H9 (cell line): Measurements from ENCODE around the gene ZNF423. TPM values are rescaled to one million over a fixed set of nuclear protein-coding genes. Genes with fewer than 3 reads are reported as not detected.

Experiments
- DNase-seq: peaks from one replicate; pipeline ENCODE4 v3.0.0-alpha.2; 2017
- H2AFZ ChIP-seq: one replicate; pipeline ENCODE4 v1.6.1; 2013; ENCODE audit warnings: mild to moderate bottlenecking, low read length, control low read depth, moderate library complexity
- H2AK5ac ChIP-seq: 2 replicates; pipeline ENCODE4 v1.6.1; 2013; ENCODE audit warnings: low read length, control low read depth, mixed read lengths; ENCODE audit not compliant: insufficient read length
- H2BK120ac ChIP-seq: one replicate; pipeline ENCODE4 v1.6.1; 2013; ENCODE audit warnings: low read depth, mild to moderate bottlenecking, low read length, control low read depth, inconsistent platforms; ENCODE audit not compliant: poor library complexity, severe bottlenecking
- H2BK12ac ChIP-seq: 2 replicates; pipeline ENCODE4 v1.6.1; 2013; ENCODE audit warnings: low read length, control low read depth, mixed read lengths, low read depth; ENCODE audit not compliant: insufficient read length
- H2BK15ac ChIP-seq: 2 replicates; pipeline ENCODE4 v1.6.1; 2013; ENCODE audit warnings: low read depth, low read length, control low read depth
- H2BK20ac ChIP-seq: one replicate; pipeline ENCODE4 v1.6.1; 2013; ENCODE audit warnings: low read depth, mild to moderate bottlenecking, low read length, control low read depth, inconsistent platforms; ENCODE audit not compliant: poor library complexity, severe bottlenecking
- H2BK5ac ChIP-seq: 2 replicates; pipeline ENCODE4 v1.6.1; 2013; ENCODE audit warnings: low read length, control low read depth, mixed read lengths; ENCODE audit not compliant: insufficient read length
- H3K14ac ChIP-seq: 2 replicates; pipeline ENCODE4 v1.6.1; 2013; ENCODE audit warnings: low read length, control low read depth; ENCODE audit not compliant: insufficient read depth
- H3K18ac ChIP-seq: 2 replicates; pipeline ENCODE4 v1.6.1; 2013; ENCODE audit warnings: low read depth, mild to moderate bottlenecking, mixed read lengths, low read length, control low read depth; ENCODE audit not compliant: insufficient read length
- H3K23ac ChIP-seq: 2 replicates; pipeline ENCODE4 v1.6.1; 2013; ENCODE audit warnings: low read length, control low read depth, mixed read lengths, low read depth; ENCODE audit not compliant: insufficient read length
- H3K23me2 ChIP-seq: 2 replicates; pipeline ENCODE4 v1.6.1; 2013; ENCODE audit warnings: low read depth, mild to moderate bottlenecking, mixed read lengths, low read length, control low read depth; ENCODE audit not compliant: insufficient read length, poor library complexity, severe bottlenecking
- H3K27ac ChIP-seq: 2 replicates; pipeline ENCODE4 v1.5.1; 2013; ENCODE audit warnings: low read length, control low read depth, mixed read lengths, low read depth; ENCODE audit not compliant: insufficient read length
- H3K27me3 ChIP-seq: 2 replicates; pipeline ENCODE4 v1.6.1; 2013; ENCODE audit warnings: low read length, control low read depth, inconsistent platforms; ENCODE audit not compliant: insufficient read depth
- H3K4ac ChIP-seq: 2 replicates; pipeline ENCODE4 v1.6.1; 2013; ENCODE audit warnings: low read depth, mild to moderate bottlenecking, control low read depth, inconsistent platforms, low read length, moderate library complexity
- H3K4me1 ChIP-seq: 2 replicates; pipeline ENCODE4 v1.6.1; 2013; ENCODE audit warnings: low read length, control low read depth, inconsistent platforms; ENCODE audit not compliant: insufficient read depth
- H3K4me2 ChIP-seq: 2 replicates; pipeline ENCODE4 v1.6.1; 2013; ENCODE audit warnings: low read length, control low read depth, mixed read lengths; ENCODE audit not compliant: insufficient read length, insufficient read depth
- H3K56ac ChIP-seq: 2 replicates; pipeline ENCODE4 v1.6.1; 2013; ENCODE audit warnings: low read depth, mild to moderate bottlenecking, mixed read lengths, low read length, control low read depth; ENCODE audit not compliant: insufficient read length
- H3K79me1 ChIP-seq: 2 replicates; pipeline ENCODE4 v1.6.1; 2013; ENCODE audit warnings: low read depth, mild to moderate bottlenecking, moderate library complexity, low read length, control low read depth, inconsistent platforms; ENCODE audit not compliant: insufficient read depth, poor library complexity, severe bottlenecking
- H3K79me2 ChIP-seq: 2 replicates; pipeline ENCODE4 v1.6.1; 2013; ENCODE audit warnings: low read length, control low read depth, inconsistent platforms; ENCODE audit not compliant: insufficient read depth
- H3K9ac ChIP-seq: 2 replicates; pipeline ENCODE4 v1.6.1; 2013; ENCODE audit warnings: low read length, control low read depth, mixed read lengths; ENCODE audit not compliant: insufficient read length; ENCODE audit errors: extremely low read depth
- H3K9me3 ChIP-seq: one replicate; pipeline ENCODE4 v1.6.1; 2013; ENCODE audit warnings: low read depth, low read length, inconsistent platforms; ENCODE audit not compliant: control insufficient read depth
- H3T11ph ChIP-seq: one replicate; pipeline ENCODE4 v1.6.1; 2013; ENCODE audit warnings: mild to moderate bottlenecking, low read length, control low read depth, inconsistent platforms
- H4K20me1 ChIP-seq: one replicate; pipeline ENCODE4 v1.6.1; 2013; ENCODE audit not compliant: control insufficient read depth, insufficient read length, insufficient read depth
- H4K5ac ChIP-seq: 2 replicates; pipeline ENCODE4 v1.6.1; 2013; ENCODE audit warnings: low read depth, mild to moderate bottlenecking, mixed read lengths, low read length, control low read depth; ENCODE audit not compliant: insufficient read length
- H4K8ac ChIP-seq: replicated peaks from 2 replicates; pipeline ENCODE4 v1.6.1; 2013; ENCODE audit warnings: low read length, control low read depth, mixed read lengths, low read depth; ENCODE audit not compliant: insufficient read length
- H4K91ac ChIP-seq: 2 replicates; pipeline ENCODE4 v1.6.1; 2013; ENCODE audit warnings: low read depth, mild to moderate bottlenecking, moderate library complexity, mixed read lengths, low read length, control low read depth; ENCODE audit not compliant: insufficient read length
- H3K27ac Mint-ChIP-seq, 3 experiments: 2 replicates in 2 of 3; 3 replicates in 1 of 3; pipeline ENCODE4 v1.8.0; 2020 to 2021; ENCODE audit warnings: mixed read lengths in 3 of 3, mild to moderate bottlenecking in 1 of 3, moderate library complexity in 1 of 3
- H3K27me3 Mint-ChIP-seq: 2 replicates; pipeline ENCODE4 v1.8.0; 2021; ENCODE audit warnings: low read depth, mild to moderate bottlenecking, moderate library complexity, mixed read lengths
- H3K36me3 Mint-ChIP-seq, 3 experiments: 2 replicates in 2 of 3; 3 replicates in 1 of 3; pipeline ENCODE4 v1.8.0; 2020 to 2021; ENCODE audit warnings: low read depth in 3 of 3, mixed read lengths in 3 of 3; ENCODE audit not compliant: insufficient read depth in 1 of 3
- H3K4me1 Mint-ChIP-seq, 2 experiments: 2 replicates each; pipeline ENCODE4 v1.8.0; 2020; ENCODE audit warnings: mixed read lengths in 2 of 2
- H3K4me3 Mint-ChIP-seq, 2 experiments: 2 replicates in 1 of 2; 3 replicates in 1 of 2; pipeline ENCODE4 v1.8.0; 2020 to 2021; ENCODE audit warnings: mild to moderate bottlenecking in 2 of 2, mixed read lengths in 2 of 2, moderate library complexity in 1 of 2
- H3K9me3 Mint-ChIP-seq, 2 experiments: 2 replicates in 1 of 2; 3 replicates in 1 of 2; pipeline ENCODE4 v1.8.0; 2020; ENCODE audit warnings: mild to moderate bottlenecking in 2 of 2, mixed read lengths in 2 of 2, moderate library complexity in 1 of 2
- WGBS: extraction: QIAGEN DNeasy Blood & Tissue Kit; methylation state at CpG from one replicate; pipeline ENCODE4 v1.1.7; 2013; ENCODE audit warnings: missing lambda C conversion rate, low lambda C conversion rate, mixed read lengths; ENCODE audit not compliant: insufficient read length; ENCODE audit errors: extremely low coverage; 5-methylcytosine and 5-hydroxymethylcytosine counted together
- total RNA-seq: library from RNA; stranded (reverse); gene quantifications from 2 replicates; pipeline ENCODE4 v1.2.1, GENCODE V29; 2021
- TF ChIP-seq, protein P1 (sequence below): fragments of 200-600 bp; sonication (generic); conservative IDR thresholded peaks from 3 replicates; pipeline ENCODE4 v1.8.0; 2021; ENCODE audit warnings: antibody characterized with exemption, mild to moderate bottlenecking

The ZNF423 gene
- total RNA-seq, 1 experiment from 2014 or later = 51.5 TPM

DNA sequence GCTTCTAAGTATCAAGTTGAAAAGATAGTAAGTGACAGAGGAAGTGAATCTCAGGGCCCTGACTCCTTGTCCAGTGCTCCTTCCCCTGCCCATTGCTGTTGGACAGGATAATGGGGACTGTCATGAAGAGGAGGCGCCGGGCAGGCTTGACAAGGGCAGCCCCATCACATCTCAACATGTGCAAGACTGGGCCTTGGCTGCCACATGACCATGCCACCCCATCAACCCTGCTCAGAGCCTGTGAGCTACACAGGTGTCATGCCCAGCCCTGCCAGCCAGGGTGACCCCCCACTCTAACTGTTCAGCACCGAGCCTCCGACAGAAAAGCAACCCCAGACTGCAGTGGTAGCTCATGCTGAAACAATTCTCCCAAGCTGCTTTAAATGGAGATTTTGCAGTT, 310.7 kb downstream of the ZNF423 start:
- H2AFZ ChIP-seq = no peak overlapping the region
- H3T11ph ChIP-seq = no peak overlapping the region
- no peaks in the 10 kb centered on the region for H4K20me1 ChIP-seq
- Mint-ChIP-seq H3K9me3 (no peaks in the 10 kb centered on the region), H3K4me3 (no peak overlapping the region), H3K36me3 (no peaks in the 10 kb centered on the region), H3K4me1 (peaks cover 46 to 65% of the 10 kb centered on the region in 2 experiments), H3K27ac (no peak overlapping the region), H3K27me3 (no peaks in the 10 kb centered on the region; the same call in 1 of the 2 replicates)
- no peak overlapping the region for H4K5ac ChIP-seq
- no peak overlapping the region for H2BK12ac ChIP-seq
- no peak overlapping the region for H2AK5ac ChIP-seq
- no peak overlapping the region for H3K4me2 ChIP-seq
- H3K4me1 ChIP-seq = no peaks in the 10 kb centered on the region; the same call in 1 of the 2 replicates
- H3K23me2 ChIP-seq = no peaks in the 10 kb centered on the region
- no peak overlapping the region for H3K18ac ChIP-seq
- TF ChIP-seq, protein P1, sequence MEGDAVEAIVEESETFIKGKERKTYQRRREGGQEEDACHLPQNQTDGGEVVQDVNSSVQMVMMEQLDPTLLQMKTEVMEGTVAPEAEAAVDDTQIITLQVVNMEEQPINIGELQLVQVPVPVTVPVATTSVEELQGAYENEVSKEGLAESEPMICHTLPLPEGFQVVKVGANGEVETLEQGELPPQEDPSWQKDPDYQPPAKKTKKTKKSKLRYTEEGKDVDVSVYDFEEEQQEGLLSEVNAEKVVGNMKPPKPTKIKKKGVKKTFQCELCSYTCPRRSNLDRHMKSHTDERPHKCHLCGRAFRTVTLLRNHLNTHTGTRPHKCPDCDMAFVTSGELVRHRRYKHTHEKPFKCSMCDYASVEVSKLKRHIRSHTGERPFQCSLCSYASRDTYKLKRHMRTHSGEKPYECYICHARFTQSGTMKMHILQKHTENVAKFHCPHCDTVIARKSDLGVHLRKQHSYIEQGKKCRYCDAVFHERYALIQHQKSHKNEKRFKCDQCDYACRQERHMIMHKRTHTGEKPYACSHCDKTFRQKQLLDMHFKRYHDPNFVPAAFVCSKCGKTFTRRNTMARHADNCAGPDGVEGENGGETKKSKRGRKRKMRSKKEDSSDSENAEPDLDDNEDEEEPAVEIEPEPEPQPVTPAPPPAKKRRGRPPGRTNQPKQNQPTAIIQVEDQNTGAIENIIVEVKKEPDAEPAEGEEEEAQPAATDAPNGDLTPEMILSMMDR = no peak
- WGBS = no CpG with 5 or more reads among the region's 4 CpGs
- no peaks in the 10 kb centered on the region for H3K79me2 ChIP-seq
- no peak overlapping the region for H2BK15ac ChIP-seq
- no peaks in the 10 kb centered on the region for H3K9me3 ChIP-seq
- H4K91ac ChIP-seq = no peak overlapping the region
- no peak overlapping the region for H3K27ac ChIP-seq
- no peak overlapping the region for H3K9ac ChIP-seq
- H3K23ac ChIP-seq = no peak overlapping the region
- H2BK120ac ChIP-seq = no peak overlapping the region
- no peaks in the 10 kb centered on the region; the same call in 1 of the 2 replicates for H3K27me3 ChIP-seq
- no peak overlapping the region for H3K14ac ChIP-seq
- no peak for DNase-seq
- no peak overlapping the region for H4K8ac ChIP-seq
- no peak overlapping the region for H3K4ac ChIP-seq
- H2BK5ac ChIP-seq = no peak overlapping the region
- no peak overlapping the region for H3K56ac ChIP-seq
- no peaks in the 10 kb centered on the region for H3K79me1 ChIP-seq
- H2BK20ac ChIP-seq = no peak overlapping the region
